GM12878 (cell line): ENCODE data around the gene FOXO3. TPM values are rescaled to one million over a fixed set of nuclear protein-coding genes. Genes with fewer than 3 reads are reported as not detected.

ENCODE experiments used
- CHD1 ChIP-seq: IDR thresholded peaks from 2 replicates; pipeline ENCODE4 v1.6.1; 2012; ENCODE audit warnings: low read depth, low read length, improper control_type of control experiment
- CTCF ChIP-seq, 3 experiments: IDR thresholded peaks in 2 of 3; conservative IDR thresholded peaks in 1 of 3; 2 replicates each; pipeline ENCODE4 v1.5.1; 2011; ENCODE audit warnings: low read depth in 3 of 3, low read length in 3 of 3, mild to moderate bottlenecking in 3 of 3, control low read depth in 2 of 3, moderate library complexity in 2 of 3, inconsistent platforms in 1 of 3, mixed read lengths in 1 of 3; ENCODE audit not compliant: control insufficient read depth in 2 of 3, insufficient read depth in 1 of 3; ENCODE audit errors: extremely low read depth in 1 of 3
- LARP7 ChIP-seq: fragments of 450-650 bp; IDR thresholded peaks from 2 replicates; pipeline ENCODE4 v1.6.1; 2017; ENCODE audit warnings: mild to moderate bottlenecking
- MAX ChIP-seq: IDR thresholded peaks from 2 replicates; pipeline ENCODE4 v1.6.1; 2012; ENCODE audit warnings: low read depth, low read length, improper control_type of control experiment
- MEF2B ChIP-seq: fragments of 450-650 bp; IDR thresholded peaks from 2 replicates; pipeline ENCODE4 v1.6.1; 2018; ENCODE audit warnings: mild to moderate bottlenecking, moderate library complexity; ENCODE audit not compliant: partially characterized antibody, poor library complexity, severe bottlenecking
- PRDM15 ChIP-seq: fragments of 450-650 bp; formaldehyde crosslinking; IDR thresholded peaks from 2 replicates; pipeline ENCODE4 v1.4.0; 2020; ENCODE audit warnings: mild to moderate bottlenecking, moderate library complexity
- SIN3A ChIP-seq: IDR thresholded peaks from 2 replicates; pipeline ENCODE4 v1.6.1; 2012; ENCODE audit warnings: low read depth, low read length, improper control_type of control experiment
- SREBF2 ChIP-seq: IDR thresholded peaks from 2 replicates; pipeline ENCODE4 v1.6.1; 2012; ENCODE audit warnings: mild to moderate bottlenecking, low read length
- SUZ12 ChIP-seq: fragments of 200-600 bp; sonication (generic); IDR thresholded peaks from one replicate; pipeline ENCODE4 v1.6.1; 2018; ENCODE audit warnings: antibody characterized with exemption, mild to moderate bottlenecking; ENCODE audit not compliant: unreplicated experiment
- ZBTB11 ChIP-seq: fragments of 450-650 bp; formaldehyde crosslinking; IDR thresholded peaks from 2 replicates; pipeline ENCODE4 v1.5.0; 2022; ENCODE audit warnings: mild to moderate bottlenecking, missing genetic modification characterization
- polyA plus RNA-seq, 11 experiments: library from polyadenylated mRNA; depleted of rRNA in 4 of 11; unstranded in 6 of 11; stranded (reverse) in 5 of 11; fragments of >200 nt; fragmentation: Nextera tagmentation in 4 of 11; fragmentation: Illumina TruSeq in 1 of 11; extraction: Ambion mirVana in 4 of 11; extraction: Trizol in 1 of 11; gene quantifications; 1 replicate in 1 of 11; 2 replicates in 10 of 11; pipeline versions ENCODE4 v1.2.1 to v1.2.3, GENCODE V29; 2011 to 2016; ENCODE audit warnings: inconsistent platforms in 2 of 11, missing spikeins in 2 of 11, low read depth in 1 of 11
- total RNA-seq, 4 experiments: library from RNA; depleted of rRNA in 3 of 4; stranded (reverse); fragments of >200 nt in 3 of 4; fragmentation: Illumina TruSeq in 1 of 4; extraction: Trizol in 1 of 4; gene quantifications; 2 replicates each; pipeline versions ENCODE4 v1.2.1 to v1.2.3, GENCODE V29; 2013 to 2021
- TF ChIP-seq, protein P1 (sequence below): fragments of 450-650 bp; IDR thresholded peaks from 2 replicates; pipeline ENCODE4 v1.6.1; 2017; ENCODE audit warnings: mild to moderate bottlenecking, moderate library complexity

FOXO3 gene
- total and polyA plus RNA-seq, 10 of the 15 experiments (the other 5 are each of a cell fraction or from before 2014, with no cell fraction given): 0.82 to 4.5 (median 1.7) TPM

GRCh38 chr6:108598305-108598863 lies 37.7 kb downstream of the FOXO3 start (continued):
- TF ChIP-seq CHD1 (no peak), SUZ12 (no peak), SIN3A (no peak), ZBTB11 (CRISPR knock-in tag) (no peak), MEF2B (no peak), CTCF (IDR thresholded peaks at IDR 0.05 in 2 of 3, conservative IDR thresholded peaks at IDR 0.05 in 1 of 3; ENCODE audit: control insufficient read depth in 2 of 3, extremely low read depth in 1 of 3, insufficient read depth in 1 of 3, low read depth in 3 of 3, low read length in 3 of 3) (no peak), LARP7 (no peak), PRDM15 (CRISPR knock-in tag) (no peak), SREBF2 (no peak), MAX (no peak)
- TF ChIP-seq, protein P1, sequence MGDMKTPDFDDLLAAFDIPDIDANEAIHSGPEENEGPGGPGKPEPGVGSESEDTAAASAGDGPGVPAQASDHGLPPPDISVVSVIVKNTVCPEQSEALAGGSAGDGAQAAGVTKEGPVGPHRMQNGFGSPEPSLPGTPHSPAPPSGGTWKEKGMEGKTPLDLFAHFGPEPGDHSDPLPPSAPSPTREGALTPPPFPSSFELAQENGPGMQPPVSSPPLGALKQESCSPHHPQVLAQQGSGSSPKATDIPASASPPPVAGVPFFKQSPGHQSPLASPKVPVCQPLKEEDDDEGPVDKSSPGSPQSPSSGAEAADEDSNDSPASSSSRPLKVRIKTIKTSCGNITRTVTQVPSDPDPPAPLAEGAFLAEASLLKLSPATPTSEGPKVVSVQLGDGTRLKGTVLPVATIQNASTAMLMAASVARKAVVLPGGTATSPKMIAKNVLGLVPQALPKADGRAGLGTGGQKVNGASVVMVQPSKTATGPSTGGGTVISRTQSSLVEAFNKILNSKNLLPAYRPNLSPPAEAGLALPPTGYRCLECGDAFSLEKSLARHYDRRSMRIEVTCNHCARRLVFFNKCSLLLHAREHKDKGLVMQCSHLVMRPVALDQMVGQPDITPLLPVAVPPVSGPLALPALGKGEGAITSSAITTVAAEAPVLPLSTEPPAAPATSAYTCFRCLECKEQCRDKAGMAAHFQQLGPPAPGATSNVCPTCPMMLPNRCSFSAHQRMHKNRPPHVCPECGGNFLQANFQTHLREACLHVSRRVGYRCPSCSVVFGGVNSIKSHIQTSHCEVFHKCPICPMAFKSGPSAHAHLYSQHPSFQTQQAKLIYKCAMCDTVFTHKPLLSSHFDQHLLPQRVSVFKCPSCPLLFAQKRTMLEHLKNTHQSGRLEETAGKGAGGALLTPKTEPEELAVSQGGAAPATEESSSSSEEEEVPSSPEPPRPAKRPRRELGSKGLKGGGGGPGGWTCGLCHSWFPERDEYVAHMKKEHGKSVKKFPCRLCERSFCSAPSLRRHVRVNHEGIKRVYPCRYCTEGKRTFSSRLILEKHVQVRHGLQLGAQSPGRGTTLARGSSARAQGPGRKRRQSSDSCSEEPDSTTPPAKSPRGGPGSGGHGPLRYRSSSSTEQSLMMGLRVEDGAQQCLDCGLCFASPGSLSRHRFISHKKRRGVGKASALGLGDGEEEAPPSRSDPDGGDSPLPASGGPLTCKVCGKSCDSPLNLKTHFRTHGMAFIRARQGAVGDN: peak; percentile 70
